Fibroblast of skin of abdomen (primary cell): ENCODE data around the gene B3GLCT.
"Not testable (repeated sequence)": the region's sequence is repeated elsewhere in the genome, so short reads cannot be mapped to it uniquely, and the experiment has no call there.

Source experiments
- DNase-seq: peaks from one replicate; pipeline ENCODE4 v3.0.0-alpha.2; 2013

Gene B3GLCT

DNA sequence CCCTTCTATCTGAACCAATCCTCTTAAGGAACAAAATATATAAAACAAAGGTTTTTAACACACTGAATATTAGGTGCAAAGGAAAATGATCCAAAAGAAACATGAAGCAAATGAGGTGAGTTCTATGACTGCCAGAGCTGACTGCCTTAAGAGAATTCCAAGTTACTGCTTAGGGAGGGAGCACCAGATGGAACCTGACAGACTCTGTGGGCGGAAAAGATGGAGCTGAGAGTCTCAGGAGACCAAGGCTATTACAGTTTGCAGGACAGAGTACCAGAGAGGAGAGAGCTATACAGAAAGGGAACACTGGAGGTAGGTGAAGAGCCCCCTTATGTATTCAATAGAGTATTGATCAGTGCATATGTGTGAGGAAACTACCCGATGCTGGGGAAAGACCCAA, 87.2 kb downstream of the B3GLCT start:
- no peak for DNase-seq

DNA sequence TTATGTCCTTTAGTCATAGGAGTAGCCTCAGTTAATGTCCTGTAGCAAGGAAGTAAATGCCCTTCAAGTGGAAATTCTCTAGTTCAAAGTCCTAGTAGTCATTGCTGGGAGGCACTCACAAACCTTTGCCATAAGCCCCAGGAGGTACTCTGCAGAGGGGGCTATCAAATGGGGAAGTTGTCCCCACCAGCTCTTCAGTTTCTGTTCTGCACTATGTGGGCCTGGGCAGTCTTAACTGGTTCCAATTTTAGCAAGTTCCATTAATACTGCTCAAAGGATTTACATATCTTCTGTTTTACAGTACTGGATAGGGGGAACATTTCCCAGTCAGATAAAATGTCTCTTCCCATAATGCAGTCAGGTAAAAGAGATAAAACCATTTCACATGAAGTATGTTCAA, 101.3 kb downstream of the B3GLCT start:
- DNase-seq, result no peak

DNA sequence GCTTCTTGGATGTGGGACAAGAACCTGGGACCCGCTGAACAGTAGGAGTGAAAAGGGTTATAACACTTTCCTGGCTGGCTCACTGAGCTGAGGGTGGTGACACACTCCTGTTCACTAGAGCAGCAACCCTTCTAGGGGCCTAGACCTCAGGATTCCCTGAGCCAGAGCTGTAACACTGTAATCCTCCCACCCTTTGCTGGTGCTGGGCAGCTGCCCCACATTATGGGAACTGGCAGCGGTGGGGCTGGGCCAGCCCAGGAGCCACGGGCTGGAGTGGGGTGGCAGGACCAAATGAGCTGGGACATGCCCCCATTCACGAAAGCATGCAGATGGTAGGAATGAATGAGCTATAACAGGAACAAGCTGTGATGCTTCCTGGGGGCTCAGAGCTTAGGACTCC, 110.6 kb downstream of the B3GLCT start:
- DNase-seq, result no peak

DNA sequence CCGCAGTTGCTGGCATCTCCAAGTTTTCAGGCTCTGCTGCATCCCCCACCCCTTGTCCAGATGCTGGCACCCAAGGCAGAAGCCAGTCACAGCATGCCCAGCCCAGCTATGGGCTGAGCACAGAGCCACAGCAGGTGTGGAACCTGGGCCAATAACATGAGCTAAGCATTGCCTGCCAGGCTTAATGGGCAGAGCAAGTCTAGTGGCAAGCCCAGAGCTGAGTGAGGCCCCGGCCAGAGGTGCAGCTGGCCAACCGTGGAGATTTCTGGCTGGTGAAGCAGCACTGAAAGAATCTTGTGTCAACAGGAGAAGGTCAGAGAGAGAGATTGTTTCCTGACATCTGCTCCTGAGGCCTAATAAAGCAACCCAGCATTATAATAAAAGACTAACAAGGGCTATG, 111.0 kb downstream of the B3GLCT start:
- DNase-seq, result no peak

DNA sequence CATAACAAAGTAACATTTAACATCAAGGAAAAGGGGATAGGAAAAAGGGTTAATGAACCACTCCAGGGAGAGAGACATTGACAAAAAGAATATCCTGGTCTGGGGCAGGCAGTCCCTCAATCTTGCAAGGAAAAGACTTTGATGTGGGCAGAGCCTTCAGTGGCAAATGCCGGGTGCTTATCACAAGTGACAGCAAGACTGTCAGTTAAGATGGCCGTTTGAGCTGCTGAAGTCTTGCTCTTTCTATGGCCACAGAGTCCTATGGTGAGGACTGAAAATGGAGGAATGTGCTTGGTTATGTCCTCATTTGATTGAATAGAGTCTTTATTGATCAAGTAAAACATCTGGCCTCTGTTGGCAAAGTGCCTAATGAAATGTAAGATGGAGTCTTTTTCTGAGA, 112.1 kb downstream of the B3GLCT start:
- no peak for DNase-seq

DNA sequence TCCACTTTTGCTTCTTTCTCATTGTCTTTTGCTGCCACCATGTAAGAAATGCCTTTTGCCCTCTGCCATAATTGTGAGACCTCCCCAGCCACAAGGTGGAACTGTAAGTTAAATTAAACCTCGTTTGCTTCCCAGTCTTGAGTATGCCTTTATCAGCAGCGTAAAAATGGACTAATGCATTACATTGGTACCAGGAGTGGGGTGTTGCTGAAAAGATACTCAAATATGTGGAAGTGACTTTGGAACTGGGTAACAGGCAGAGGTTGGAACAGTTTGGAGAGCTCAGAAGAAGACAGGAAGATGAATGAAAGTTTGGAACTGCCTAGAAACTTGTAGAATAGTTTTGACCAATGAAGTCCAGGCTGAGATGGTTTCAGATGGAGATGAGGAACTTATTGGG, 115.2 kb downstream of the B3GLCT start:
- no peak for DNase-seq

DNA sequence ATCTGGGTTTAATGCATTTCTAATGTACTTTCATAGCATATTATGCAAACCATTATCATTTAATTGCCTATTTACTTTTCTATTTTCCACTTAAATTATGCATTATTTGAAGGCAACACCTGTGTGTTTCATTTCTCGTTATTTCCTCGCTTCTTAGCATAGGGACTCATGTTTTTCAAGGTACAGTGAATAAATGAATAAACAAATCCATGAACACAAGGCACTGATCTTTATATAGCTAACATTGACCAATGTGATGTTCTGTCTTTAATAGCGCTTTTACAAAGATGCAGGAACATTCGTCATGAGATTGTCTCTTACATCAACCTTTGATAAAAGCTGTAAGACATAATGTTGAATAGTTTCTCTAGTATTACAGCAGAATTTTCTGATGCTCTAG, 121.2 kb downstream of the B3GLCT start:
- no peak for DNase-seq

DNA sequence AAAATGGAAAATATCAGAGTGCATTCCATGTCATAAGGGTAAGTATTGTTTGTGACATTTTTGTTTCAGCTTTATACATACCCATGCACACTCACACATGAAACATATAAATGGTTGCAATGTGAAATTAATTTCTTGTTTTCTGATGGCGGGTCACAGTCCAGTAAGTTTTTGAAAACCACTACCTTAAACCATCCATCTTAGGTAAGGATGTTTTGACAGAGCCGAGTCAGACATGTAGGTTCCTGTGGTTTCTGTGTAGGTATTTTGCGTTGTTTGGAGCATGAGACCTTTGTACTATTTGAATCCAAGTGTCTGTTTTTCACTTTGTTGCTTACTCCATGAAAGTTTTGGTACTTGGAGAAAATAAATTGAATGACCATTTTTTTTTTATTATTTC, 121.7 kb downstream of the B3GLCT start:
- DNase-seq, result no peak

DNA sequence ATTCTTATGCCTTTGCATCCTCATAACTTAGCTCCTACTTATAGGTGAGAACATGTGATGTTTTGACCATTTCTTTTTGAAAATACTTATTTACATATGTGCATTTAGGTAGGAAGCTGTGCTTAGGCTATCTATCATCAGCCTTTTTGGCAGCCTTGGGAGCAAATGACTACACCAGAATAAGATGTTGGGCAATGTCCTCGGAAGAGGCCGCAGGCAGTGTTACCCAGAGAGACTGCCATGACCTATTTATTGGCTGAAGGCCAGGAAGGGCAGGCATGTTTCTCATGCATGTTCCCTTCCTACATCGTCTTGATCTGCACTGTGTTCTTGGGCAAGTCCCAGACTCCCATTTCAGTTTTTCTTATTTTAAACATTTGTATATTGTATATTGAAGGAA, 122.3 kb downstream of the B3GLCT start:
- peak; percentile 2 for DNase-seq

DNA sequence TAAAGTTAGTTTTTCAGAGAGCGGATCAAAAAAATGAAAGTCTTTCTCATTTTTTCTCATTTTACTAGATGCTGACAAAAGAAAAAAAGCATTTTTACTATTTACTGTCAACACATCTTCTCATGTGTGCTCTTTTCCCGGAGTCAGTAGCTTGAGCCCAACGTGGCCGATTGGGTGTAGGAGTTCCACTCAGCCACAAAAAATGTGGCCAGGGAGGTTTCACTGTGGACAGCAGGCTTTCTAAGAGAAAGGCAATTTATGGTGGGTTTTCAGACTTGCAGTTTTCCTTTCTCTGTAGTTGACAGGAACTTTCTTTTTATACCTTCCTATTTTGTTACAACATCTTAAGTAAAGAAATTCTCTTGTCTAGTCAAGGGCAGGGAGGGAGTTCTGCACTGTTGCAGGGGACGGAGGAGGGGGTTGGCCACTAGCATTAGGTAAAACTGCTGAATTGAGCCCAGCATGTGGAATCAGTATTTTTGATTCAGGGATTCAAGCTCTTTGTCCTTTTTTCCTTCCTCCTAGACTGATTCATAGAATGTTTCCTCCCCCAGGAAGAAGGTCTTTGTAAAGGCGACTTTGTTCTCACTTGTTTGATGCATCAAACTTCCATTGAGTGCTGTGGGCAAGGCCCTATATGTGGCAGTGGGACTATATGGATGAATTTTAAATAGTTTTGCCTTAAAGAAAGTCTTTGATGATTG, 123.1 kb downstream of the B3GLCT start:
- DNase-seq, result no peak

DNA sequence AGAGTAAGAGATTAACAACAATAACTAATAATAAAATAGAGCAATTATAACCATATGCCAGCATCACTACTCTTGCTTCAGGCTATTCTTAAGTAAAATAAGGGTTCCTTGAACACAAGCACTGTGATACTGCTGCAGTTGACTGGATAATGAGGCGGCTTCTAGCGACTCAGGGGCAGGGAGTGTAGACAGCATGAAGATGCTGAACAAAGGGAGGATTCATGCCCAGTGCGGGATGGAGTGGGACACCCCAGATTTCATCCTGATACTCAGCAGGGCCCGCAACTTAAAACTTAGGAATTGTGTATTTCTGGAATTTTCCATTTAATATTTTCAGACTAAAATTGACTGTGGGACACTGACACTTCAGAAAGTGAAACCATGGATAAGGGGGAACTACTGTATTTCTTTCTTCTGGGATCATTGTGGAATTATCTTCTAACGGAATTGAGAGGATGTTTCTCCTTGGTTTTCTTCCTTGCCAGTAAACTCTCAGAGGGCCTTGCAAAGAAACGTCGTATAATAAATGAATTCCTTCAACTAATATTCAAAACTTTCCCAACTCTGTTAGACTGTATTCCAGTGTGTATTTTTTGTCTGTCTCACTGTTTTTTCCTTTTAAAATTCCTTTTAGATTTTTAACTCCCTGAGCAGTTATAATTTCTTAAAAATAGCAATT, 127.5 kb downstream of the B3GLCT start:
- no peak for DNase-seq

DNA sequence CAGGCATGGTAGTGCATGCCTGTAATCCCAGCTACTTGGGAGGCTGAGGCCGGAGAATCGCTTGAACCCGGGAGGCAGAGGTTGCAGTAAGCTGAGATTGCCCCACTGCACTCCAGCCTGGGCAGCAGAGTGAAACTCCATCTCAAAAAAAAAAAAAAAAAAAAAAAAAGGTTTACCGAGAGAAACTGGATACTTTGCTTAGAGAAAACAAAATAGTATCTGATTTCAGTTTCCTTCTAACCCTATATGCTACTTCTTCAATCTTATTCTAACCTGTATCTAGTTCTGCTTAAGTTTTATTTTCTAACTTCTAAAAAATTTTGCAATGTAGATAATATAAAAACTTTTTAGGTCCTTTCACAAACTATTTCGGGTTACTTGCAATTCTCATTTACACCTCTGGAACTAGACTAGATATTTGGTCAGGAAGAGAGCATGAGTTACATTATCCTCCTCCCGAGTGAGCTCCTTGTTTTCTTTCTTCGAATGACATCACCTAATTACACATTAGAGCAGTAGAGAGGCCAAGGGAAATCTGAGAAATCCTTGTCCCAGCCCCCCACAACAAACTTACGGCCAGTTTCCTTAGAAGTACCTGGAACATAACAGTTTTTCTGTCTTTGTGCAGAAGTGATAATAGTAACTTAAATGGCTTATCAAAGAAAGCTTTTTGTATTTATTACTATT, 128.9 kb downstream of the B3GLCT start:
- DNase-seq, result peak; percentile 9

DNA sequence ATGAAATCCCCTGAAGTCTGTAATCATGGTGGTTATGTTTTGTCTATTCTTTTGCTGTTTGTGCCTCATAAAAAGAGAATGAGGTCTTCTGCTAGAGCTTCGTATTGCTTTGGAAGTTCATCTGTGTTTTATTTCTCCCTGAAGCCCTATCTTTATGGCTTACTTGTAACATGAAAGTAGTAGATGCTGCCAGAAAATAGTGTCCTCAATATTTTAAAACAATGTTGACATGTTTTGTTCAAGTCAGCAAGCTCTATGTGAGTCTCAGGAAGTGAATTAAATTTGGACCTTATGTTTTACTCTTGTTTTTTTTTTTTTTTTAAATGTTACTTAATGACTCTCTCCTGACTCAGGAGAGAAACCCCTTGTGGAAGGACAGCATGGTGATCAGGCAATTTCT, 130.5 kb downstream of the B3GLCT start:
- no peak for DNase-seq

DNA sequence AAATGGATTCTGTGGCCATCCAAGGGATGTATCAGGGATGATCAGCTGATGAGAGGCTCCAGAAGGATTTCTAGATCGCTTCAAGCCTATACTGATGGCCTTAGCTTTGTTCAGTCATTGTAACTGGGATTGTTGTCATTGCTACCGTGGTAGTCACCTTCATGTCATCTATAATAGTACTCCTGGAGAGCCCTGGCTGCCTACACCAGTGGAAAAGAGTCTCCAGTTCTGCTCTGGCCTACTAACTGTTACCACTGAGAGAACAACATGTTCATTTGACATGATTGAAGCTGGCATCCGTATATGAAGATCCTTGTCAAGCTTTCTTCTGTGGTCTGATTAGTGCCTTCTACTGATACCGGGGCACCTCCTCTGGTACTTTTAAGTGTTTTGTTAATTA, 131.3 kb downstream of the B3GLCT start:
- no peak for DNase-seq

DNA sequence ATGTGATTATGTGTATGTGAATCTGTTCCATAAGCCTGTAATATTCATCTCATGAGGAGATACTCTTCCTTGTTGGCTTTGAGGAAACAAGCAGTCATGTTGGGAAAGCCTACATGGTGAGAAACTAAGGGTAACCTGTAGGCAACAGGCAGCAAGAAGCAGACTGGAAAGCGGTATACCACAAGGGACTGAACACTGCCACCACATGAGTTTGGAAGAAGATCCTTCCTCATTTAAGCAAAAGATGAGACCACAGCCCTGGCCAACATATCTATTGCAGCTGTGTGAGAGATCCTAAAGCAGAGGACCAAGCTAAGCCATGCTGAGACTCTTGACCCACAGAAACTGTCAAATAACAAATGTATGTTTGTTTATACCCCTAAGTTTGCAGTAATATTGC, 134.8 kb downstream of the B3GLCT start:
- no peak for DNase-seq

DNA sequence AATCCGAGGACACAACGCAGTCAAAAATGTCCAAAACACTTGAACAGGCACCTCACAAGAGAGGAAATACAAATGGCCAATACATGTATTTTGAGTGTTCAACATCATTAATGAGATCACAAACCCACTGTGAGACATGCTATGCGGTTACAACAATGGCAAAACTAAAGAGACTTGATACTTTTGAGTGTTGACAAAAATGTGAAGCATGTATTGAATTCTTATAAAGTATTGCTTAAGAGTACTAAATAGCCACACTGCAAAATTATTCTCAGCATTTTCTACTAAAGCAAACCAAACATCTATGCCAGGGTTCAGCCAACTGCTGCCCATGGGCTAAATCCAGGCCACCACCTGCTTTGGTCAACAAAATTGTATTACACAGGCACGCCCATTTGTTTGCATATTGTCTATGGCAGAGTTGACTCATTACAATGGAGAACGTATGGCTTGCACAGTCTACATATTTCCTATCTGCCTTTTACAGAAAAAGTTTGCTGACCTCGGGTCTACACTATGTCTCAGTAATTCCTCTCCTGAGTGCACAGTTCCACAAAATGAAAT, 135.3 kb downstream of the B3GLCT start:
- DNase-seq, result no peak

DNA sequence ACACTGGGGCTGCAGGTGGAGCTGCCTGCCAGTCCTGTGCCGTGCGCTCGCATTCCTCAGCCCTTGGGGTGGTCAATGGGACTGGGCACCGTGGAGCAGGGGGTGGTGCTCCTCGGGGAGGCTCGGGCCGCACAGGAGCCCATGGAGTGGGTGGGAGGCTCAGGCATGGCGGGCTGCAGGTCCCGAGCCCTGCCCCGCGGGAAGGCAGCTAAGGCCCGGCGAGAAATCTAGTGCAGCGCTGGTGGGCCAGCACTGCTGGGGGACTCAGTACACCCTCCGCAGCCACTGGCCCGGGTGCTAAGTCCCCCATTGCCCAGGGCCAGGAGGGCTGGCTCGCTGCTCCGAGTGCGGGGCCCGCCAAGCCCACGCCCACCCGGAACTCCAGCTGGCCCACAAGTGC, 139.8 kb downstream of the B3GLCT start:
- DNase-seq, result not testable (repeated sequence)

DNA sequence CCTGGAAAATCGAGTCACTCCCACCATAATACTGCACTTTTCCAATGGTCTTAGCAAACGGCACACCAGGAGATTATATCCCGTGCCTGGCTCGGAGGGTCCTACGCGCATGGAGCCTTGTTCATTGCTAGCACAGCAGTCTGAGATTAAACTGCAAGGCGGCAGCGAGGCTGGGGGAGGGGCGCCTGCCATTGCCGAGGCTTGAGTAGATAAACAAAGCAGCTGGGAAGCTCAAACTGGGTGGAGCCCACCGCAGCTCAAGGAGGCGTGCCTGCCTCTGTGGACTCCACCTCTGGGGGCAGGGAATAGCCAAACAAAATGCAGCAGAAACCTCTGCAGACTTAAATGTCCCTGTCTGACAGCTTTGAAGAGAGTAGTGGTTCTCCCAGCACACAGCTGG, 141.1 kb downstream of the B3GLCT start:
- DNase-seq, result not testable (repeated sequence)

DNA sequence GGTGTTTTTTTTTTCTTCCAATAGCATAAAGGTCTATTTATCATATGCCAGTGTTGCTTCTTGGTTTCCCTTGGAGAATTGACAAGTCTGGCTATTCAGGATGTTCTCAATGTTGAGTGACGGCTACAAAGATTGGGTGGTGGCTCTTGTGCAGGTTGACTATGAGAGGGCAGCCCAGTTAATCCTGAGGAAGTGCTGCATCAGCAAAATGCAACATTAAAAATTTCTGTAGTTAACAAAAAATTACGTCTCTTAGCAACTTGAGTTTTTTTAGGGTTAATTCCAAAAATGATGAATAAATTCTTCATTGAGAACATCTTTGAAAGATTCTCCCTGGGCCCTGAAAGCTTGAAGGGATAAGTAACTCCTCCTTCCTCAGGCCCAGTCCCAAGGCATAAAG, 147.1 kb downstream of the B3GLCT start:
- DNase-seq, result no peak

DNA sequence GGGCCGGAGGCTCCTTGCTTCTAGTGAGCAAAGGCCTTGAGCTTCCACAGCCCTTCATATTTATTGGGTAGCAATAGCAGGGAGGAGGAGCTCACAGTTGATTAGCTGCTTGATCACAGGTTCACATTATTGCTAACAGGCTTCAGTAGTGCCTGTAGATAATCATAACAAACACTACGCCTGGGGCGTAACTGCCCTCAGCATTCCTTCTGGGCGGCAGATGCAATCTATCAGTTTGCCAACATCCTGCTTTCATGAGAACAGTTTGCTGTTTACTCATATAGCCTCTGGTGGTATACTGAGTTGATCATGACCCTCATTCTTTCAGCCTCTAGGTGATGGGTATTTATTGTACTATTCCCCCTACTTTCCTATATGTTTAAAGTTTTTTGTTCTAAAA, 149.4 kb downstream of the B3GLCT start:
- DNase-seq, result no peak

DNA sequence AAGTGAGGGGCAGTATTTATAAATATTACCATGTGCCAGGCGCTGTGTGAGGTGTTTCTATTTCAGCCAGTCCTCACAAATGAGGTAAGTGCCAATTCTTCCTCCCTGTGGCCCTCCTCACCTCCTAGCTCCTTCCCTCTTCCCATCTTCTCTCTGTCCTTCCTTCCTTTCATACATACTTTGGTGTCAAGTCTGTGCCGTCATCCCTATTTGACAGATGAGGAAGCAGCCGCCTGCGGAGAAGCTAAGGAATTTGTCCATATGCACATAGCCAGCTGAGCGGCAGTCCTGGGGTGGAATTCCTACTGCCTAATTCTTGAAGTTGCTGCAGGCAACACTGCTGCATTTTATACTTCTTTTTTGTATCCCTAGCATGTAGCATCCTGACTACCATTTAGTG, 150.8 kb downstream of the B3GLCT start:
- DNase-seq, result peak; percentile 23

DNA sequence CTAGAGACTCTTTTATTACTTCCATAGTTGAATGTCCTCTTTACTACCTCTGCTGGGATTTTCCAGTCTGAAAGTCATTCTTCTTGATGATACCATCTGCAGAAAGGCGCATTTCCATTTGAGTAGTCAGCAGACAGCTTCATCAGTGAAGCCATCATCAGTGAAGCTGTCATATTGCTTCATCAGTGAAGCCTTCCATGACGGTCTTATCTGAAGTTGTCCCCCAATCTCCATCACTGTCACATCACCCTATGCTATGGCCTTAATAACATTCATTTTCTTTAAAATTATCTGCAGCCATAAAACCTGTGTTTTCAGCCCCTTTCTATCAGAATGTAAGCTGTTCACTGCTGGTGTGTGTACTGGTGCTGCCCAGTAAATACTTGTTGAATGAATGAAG, 151.6 kb downstream of the B3GLCT start:
- peak; percentile 2 for DNase-seq

DNA sequence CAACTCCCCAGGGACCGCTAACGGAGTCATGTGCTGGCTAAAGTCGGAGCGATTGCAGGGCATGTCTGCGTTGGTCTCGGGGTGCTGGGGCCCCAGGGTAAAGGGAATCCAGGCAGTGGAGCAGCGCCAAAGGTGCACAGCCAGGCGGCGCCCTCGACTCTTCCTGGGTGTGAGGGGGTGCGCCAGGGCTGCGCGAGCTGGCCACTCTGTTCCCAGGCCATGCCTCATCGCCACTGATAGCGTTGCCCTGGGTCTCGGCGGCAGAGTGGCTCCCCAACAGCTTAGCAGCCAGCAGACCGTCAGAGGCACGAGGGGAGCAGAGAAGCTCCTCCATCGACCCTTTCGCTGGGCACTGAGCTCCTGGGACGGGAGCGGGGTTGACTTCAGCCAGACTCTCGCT, 152.7 kb downstream of the B3GLCT start:
- DNase-seq, result no peak

DNA sequence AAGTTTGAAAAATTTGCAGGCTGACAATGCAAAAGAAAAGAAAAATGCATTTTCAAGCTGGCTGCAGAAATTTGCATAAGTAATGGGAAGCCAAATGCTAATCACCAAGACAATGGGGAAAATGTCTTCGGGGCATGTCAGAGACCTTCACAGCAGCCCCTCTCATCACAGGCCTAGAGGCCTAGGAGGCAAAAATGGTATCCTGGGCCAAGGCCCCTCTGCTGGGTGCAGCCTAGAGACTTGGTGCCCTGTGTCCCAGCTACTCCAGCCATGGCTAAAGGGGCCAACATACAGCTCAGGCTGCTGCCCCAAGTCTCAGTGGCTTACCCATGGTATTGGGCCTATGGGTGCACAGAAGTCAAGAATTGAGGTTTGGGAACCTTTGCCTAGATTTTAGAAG, 155.2 kb downstream of the B3GLCT start:
- DNase-seq, result no peak
